ENCODE results near the gene PANK2. TPM values are rescaled to one million over a fixed set of nuclear protein-coding genes. Genes with fewer than 3 reads are reported as not detected.
"Not testable (repeated sequence)": the region's sequence is repeated elsewhere in the genome, so short reads cannot be mapped to it uniquely, and the experiment has no call there.

PANK2 gene
- total RNA-seq, 1 donor from 2014 or later = 39.7 TPM

DNA sequence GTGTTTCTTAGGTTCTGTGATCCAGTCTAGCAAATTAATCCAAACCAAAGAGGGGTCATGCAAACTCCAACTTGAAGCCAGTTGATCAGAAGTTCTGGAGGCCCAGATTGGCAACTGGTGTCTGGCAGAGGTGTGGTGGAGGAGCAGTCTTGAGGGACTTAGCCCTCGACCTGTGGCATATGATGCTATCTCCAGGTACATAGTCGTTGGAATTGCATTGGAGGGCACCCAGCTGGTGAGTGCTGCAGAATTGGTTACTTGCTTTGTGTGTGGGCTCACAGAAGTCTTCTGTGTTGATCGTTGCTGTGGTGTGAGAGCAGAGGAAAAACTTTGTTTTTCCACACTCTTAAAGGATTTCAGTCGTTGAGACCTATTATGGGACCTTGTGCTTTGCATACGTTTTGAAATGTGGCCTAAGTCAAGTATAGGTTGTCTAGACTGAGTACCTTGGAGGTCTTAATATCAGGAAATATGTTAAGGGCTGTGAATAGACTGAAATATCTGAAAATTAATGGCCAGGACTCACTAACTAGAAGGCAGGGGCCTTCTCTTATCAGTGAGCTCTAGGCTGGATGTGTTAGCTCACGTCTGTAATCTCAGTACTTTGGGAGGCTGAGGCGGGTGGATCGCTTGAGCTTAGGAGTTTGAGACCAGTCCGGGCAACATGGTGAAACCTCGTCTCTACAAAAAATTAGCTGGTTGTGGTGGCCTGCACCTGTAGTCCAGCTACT lies 7.8 kb downstream of the PANK2 start:
- Mint-ChIP-seq H3K4me3 (ENCODE audit: unreplicated experiment) (no peak overlapping the region), H3K36me3 (ENCODE audit: low read depth) (no peaks in the 10 kb centered on the region), H3K4me1 (ENCODE audit: low read depth) (peaks cover 74% of the 10 kb centered on the region), H3K27ac (ENCODE audit: unreplicated experiment) (peak overlapping the region; percentile 41), H3K27me3 (ENCODE audit: low read depth) (no peaks in the 10 kb centered on the region), H3K9me3 (ENCODE audit: low read depth) (no peaks in the 10 kb centered on the region)
- TF ChIP-seq, protein P1, sequence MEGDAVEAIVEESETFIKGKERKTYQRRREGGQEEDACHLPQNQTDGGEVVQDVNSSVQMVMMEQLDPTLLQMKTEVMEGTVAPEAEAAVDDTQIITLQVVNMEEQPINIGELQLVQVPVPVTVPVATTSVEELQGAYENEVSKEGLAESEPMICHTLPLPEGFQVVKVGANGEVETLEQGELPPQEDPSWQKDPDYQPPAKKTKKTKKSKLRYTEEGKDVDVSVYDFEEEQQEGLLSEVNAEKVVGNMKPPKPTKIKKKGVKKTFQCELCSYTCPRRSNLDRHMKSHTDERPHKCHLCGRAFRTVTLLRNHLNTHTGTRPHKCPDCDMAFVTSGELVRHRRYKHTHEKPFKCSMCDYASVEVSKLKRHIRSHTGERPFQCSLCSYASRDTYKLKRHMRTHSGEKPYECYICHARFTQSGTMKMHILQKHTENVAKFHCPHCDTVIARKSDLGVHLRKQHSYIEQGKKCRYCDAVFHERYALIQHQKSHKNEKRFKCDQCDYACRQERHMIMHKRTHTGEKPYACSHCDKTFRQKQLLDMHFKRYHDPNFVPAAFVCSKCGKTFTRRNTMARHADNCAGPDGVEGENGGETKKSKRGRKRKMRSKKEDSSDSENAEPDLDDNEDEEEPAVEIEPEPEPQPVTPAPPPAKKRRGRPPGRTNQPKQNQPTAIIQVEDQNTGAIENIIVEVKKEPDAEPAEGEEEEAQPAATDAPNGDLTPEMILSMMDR (IDR thresholded peaks at IDR 0.05) = no peak
- DNase-seq (ENCODE audit: low spot score) = no peak

DNA sequence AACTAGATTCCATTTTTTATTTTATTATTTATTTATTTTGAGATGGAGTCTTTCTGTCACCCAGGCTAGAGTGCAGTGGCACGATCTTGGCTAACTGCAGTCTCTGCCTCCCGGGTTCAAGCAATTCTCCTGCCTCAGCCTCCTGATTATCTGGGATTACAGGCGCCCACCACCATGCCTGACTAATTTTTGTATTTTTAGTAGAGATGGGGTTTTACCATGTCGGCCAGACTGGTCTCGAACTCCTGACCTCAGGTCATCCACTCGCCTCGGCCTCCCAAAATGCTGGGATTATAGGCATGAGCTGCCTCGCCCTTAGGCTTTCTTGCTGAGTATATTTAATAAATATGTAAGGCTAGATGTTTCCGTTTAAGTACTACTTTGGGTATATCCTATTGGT lies 9.0 kb downstream of the PANK2 start:
- peak overlapping the region; percentile 51 for H3K27ac Mint-ChIP-seq (ENCODE audit: unreplicated experiment)
- not testable (repeated sequence) for H3K36me3 Mint-ChIP-seq (ENCODE audit: low read depth); H3K4me3 Mint-ChIP-seq (ENCODE audit: unreplicated experiment); H3K27me3 Mint-ChIP-seq (ENCODE audit: low read depth); H3K9me3 Mint-ChIP-seq (ENCODE audit: low read depth); DNase-seq (ENCODE audit: low spot score)
- peaks cover 72% of the 10 kb centered on the region for H3K4me1 Mint-ChIP-seq (ENCODE audit: low read depth)

DNA sequence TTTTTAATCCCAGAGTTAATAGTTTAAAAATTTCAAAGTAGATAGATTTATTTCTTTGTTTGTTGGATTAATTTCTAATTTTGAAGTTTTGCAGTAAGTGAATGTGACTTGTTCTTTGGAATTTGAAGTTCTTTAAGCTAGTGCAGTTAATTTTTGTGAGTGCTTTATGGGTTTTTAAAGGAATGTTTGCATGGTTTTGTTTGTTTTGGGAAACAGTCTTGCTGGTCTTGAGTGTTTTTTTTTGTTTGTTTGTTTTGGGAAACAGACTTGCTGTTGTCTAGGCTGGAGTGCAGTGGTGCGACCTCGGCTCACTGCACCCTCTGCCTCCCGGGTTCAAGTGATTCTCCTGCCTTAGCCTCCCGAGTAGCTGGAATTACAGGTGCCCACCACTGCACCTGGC lies 9.5 kb downstream of the PANK2 start:
- no peaks in the 10 kb centered on the region for H3K9me3 Mint-ChIP-seq (ENCODE audit: low read depth)
- H3K4me1 Mint-ChIP-seq (ENCODE audit: low read depth) = peaks cover 71% of the 10 kb centered on the region
- H3K4me3 Mint-ChIP-seq (ENCODE audit: unreplicated experiment) = no peak overlapping the region
- no peaks in the 10 kb centered on the region for H3K27me3 Mint-ChIP-seq (ENCODE audit: low read depth)
- no peak for DNase-seq (ENCODE audit: low spot score)
- H3K27ac Mint-ChIP-seq (ENCODE audit: unreplicated experiment) = peak overlapping the region; percentile 67
- no peaks in the 10 kb centered on the region for H3K36me3 Mint-ChIP-seq (ENCODE audit: low read depth)
- TF ChIP-seq, protein P1 (IDR thresholded peaks at IDR 0.05) = no peak

DNA sequence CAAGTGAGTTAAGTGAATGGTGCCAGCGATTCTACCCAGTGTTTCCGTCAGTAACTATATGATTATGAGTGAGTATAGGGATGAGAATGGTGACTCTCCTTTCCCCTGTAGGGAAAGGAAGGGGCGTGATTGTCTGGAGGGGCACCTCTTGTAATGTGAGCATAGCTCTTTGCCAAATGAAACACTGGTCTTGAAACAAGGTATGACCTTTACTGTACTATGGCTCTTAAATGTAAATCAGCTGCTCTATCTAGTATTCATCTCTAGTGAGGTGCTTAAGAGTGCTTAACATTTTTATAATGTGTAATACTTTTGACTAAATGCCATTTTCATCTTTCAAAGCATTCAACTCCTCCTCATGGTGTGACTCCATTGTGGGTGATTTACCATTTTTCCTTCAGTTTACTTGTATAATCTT lies 11.0 kb downstream of the PANK2 start:
- Mint-ChIP-seq H3K4me1 (ENCODE audit: low read depth) (peaks cover 76% of the 10 kb centered on the region), H3K36me3 (ENCODE audit: low read depth) (no peaks in the 10 kb centered on the region), H3K27me3 (ENCODE audit: low read depth) (no peaks in the 10 kb centered on the region), H3K9me3 (ENCODE audit: low read depth) (no peaks in the 10 kb centered on the region), H3K27ac (ENCODE audit: unreplicated experiment) (peak overlapping the region; percentile 70), H3K4me3 (ENCODE audit: unreplicated experiment) (no peak overlapping the region)
- DNase-seq (ENCODE audit: low spot score) = no peak
- TF ChIP-seq, protein P1 (IDR thresholded peaks at IDR 0.05) = no peak

DNA sequence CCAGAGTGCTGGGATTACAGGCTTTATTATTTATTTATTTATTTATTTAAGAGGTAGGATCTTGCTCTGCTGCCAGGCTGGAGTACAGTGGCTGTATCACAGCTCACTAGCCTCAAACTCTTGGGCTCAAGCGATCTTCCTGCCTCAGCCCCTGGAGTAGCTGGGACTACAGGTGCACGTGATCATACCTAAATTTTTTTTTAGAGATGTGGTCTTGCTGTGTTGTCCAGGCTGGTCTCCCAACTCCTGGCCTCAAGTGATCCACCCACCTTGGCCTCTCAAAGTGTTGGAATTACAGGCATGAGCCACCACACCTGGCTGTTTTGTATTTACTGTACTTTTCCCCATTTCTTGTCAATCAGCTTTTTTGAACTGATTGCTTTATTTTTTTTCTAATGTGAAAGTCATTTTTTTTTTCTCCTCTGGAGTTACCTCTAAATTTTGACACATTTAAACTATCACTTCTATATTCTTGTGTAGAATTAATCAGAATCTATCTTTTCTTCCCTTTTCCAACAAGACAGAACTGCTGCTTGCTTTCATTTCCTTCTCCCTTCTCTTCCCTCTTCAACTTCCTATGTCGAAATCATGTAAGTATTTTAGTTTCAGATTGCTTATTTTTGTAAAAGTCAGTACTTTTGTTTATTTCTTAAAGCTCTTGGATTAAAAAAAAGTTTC lies 12.0 kb downstream of the PANK2 start:
- Mint-ChIP-seq H3K9me3 (ENCODE audit: low read depth) (no peaks in the 10 kb centered on the region), H3K27ac (ENCODE audit: unreplicated experiment) (peak overlapping the region; percentile 53), H3K27me3 (ENCODE audit: low read depth) (no peaks in the 10 kb centered on the region), H3K4me3 (ENCODE audit: unreplicated experiment) (no peak overlapping the region), H3K4me1 (ENCODE audit: low read depth) (peaks cover 69% of the 10 kb centered on the region), H3K36me3 (ENCODE audit: low read depth) (no peaks in the 10 kb centered on the region)
- TF ChIP-seq, protein P1 (IDR thresholded peaks at IDR 0.05) = no peak
- no peak for DNase-seq (ENCODE audit: low spot score)
